NCI-H1048 (cell line): ENCODE measurements around the gene DENND1B.
"Not testable (repeated sequence)": the region's sequence is repeated elsewhere in the genome, so short reads cannot be mapped to it uniquely, and the experiment has no call there.

Experiments used
- DNase-seq: peaks from one replicate; lab custom pipeline; 2025; lab: John Stamatoyannopoulos, UW

The DENND1B gene

GRCh38 chr1:197782722-197783360, 7.6 kb upstream of the DENND1B start:
- DNase-seq: no peak

- DNase-seq: no peak
Observed at GRCh38 chr1:197781968-197782721, 6.9 kb upstream of the DENND1B start.

GRCh38 chr1:197779921-197780320, 4.6 kb upstream of the DENND1B start:
- no peak for DNase-seq

- no peak for DNase-seq
Observed at GRCh38 chr1:197778366-197778945, 3.2 kb upstream of the DENND1B start.

GRCh38 chr1:197776351-197777105, 1.2 kb upstream of the DENND1B start:
- no peak for DNase-seq

- DNase-seq: no peak
Observed at GRCh38 chr1:197774466-197775281, 606 bp downstream of the DENND1B start.

GRCh38 chr1:197773856-197774255, 1.4 kb downstream of the DENND1B start:
- no peak for DNase-seq

- no peak for DNase-seq
Observed at GRCh38 chr1:197771904-197772556, 3.2 kb downstream of the DENND1B start.

GRCh38 chr1:197771386-197771785, 3.9 kb downstream of the DENND1B start:
- no peak for DNase-seq

- DNase-seq: no peak
Observed at GRCh38 chr1:197770243-197770642, 5.0 kb downstream of the DENND1B start.

- no peak for DNase-seq
Observed at GRCh38 chr1:197769287-197769686, 6.0 kb downstream of the DENND1B start.

GRCh38 chr1:197768014-197768805, 7.1 kb downstream of the DENND1B start:
- DNase-seq: no peak

- no peak for DNase-seq
Observed at GRCh38 chr1:197763769-197764168, 11.5 kb downstream of the DENND1B start.

GRCh38 chr1:197763307-197763706, 12.0 kb downstream of the DENND1B start:
- DNase-seq: no peak

- no peak for DNase-seq
Observed at GRCh38 chr1:197761654-197762053, 13.6 kb downstream of the DENND1B start.

GRCh38 chr1:197755553-197755952, 19.7 kb downstream of the DENND1B start:
- DNase-seq: not testable (repeated sequence)

- not testable (repeated sequence) for DNase-seq
Observed at GRCh38 chr1:197752652-197753164, 22.6 kb downstream of the DENND1B start.

GRCh38 chr1:197750366-197750765, 24.9 kb downstream of the DENND1B start:
- no peak for DNase-seq

- no peak for DNase-seq
Observed at GRCh38 chr1:197745911-197746310, 29.4 kb downstream of the DENND1B start.

GRCh38 chr1:197744979-197745378, 30.3 kb downstream of the DENND1B start:
- no peak for DNase-seq
